Right renal cortex interstitium (tissue), 3 donors: ENCODE results near the gene DVL2. TPM values are rescaled to one million over a fixed set of nuclear protein-coding genes. Genes with fewer than 3 reads are reported as not detected.

ENCODE experiments used
- DNase-seq, 3 donors: peaks; one replicate each; pipeline ENCODE4 v3.0.0-alpha.2; 2013; ENCODE audit warnings: low read depth in 3 of 3, low spot score in 2 of 3
- polyA plus RNA-seq, 3 donors: library from polyadenylated mRNA; unstranded; fragments of 120-200 nt; gene quantifications; one replicate each; pipeline ENCODE4 v1.2.1, GENCODE V29; 2013; ENCODE audit not compliant: insufficient read length in 3 of 3

The DVL2 gene
- 10 to 100 TPM; 44.4 to 52.4 (median 44.8) TPM for polyA plus RNA-seq

DNA sequence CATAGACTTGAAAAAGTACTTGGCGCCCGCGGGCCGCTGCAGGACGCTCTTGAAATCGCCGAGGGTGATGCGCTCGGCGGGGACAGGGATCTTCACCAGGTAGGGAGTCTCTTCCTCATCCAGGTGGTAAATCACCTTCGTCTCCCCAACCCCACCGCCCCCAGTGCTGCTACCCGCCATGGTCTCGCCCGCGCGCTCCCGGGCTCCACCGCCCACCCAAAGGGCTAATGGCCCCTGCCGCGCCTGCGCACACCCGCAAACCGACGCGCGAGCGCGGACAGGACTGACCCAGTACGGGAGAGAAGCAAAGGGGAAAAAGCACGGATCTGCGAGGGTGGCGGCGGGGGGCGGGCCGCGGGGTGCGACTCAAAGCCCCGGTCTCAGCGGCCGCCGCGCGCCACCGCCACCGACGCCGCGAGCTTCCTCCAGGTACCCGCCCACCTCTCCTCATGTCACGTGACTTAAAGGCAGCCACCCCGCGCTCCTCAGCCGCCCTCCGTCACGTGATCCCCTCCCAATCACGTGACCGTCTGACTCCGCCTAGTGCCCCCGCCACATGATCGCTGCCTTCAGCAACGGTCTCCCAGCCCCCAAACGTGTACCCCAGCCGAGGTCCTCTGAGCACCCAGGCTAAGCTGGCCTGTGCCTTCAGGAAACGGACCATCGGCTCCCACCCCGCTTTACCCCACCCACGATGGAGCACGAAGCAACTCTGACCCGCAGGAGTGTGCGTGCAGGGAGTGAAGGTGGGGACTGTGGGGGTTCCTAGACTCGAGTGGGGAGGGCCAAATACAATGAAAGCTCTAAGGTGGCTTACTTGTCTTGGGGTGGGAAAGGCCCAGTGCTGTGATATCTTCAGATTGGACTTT is at the start of gene DVL2:
DVL2 (minus strand) TSS at position 435 of the 869 bp plus-strand sequence; CDS start at position 180, 255 bp downstream.
- DNase-seq, result peak in 2 of 3 donors; percentile 89 to 91

DNA sequence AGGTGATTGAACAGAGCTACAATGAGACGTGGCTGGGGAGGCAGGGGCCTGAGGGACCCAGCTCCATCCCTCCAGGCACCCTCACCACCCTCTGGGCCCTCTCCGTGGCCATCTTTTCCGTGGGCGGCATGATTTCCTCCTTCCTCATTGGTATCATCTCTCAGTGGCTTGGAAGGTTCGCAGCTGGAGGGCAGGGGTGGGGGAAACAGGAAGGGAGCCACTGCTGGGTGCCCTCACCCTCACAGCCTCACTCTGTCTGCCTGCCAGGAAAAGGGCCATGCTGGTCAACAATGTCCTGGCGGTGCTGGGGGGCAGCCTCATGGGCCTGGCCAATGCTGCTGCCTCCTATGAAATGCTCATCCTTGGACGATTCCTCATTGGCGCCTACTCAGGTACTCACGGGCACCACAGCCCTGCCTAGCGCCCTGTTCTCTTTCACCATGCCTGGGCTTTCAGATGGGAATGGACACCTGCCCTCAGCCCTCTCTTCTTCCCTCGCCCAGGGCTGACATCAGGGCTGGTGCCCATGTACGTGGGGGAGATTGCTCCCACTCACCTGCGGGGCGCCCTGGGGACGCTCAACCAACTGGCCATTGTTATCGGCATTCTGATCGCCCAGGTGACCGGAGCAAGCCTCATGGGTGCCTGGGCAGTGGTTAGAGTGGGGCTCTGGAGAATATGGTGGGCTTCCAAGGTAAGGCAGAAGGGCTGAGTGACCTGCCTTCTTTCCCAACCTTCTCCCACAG is 49.3 kb upstream of the DVL2 start:
- DNase-seq, result no peak

DNA sequence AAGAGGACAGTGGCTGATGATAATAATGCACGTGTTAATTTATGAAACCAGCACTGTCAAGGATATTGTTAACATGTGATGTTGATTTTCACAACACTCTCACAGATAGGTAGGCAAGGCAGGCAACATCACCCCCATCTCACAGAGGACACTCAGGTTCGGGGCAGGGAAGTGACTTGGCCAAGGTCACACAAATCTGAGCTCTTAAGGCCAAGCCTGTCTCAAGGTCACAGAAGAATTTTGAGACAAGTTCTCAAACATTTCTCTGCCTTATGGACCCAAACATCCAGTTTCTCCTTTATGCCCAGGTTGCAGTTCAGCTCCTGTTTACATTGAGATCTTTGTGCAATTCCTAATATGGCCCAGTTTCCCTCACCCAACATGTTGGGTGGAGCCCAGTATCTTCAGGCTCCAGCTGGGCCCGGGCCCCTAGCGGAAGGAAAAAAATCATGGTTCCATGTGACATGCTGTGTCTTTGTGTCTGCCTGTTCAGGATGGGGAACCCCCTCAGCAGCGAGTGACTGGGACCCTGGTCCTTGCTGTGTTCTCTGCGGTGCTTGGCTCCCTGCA is 48.5 kb upstream of the DVL2 start:
- no peak for DNase-seq

DNA sequence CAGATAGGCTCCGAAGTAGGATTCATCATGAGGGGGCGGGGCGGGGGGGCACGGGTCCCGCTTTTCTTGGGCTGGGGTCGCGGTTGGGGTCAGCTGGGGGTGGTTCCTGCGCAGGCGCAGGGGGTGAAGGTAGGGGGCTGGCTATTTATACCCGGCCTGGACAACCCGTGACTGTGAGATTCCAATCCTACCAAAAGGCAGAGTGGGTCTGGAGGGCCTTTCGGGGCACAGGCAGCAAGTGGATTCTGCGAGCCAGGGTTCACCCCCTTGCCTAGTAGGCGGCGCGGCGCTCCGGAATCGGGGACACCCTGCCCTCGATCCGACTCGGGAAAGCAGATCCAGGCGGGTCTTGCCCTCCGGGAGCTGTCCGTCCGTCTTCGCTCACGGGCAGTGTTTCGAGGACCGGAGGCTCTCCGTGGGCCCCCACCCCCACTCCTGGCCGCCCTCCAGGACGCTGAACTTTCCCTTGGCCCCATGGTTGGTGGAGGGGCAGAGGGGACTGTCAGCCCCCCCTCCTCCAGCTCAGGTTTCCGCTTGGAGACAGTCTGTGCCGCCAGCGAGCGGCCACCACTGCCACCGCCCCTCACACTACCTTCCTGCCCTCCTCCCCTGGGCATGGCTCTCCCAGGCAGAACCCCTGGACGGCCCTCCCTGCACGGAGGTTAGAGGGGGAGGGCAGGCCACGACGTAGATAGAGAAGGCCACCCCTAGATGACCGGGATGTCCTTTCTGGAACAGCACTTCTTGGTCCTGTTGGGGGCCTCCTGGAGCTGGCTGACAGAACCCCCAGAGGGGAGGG is 47.8 kb upstream of the DVL2 start:
- no peak for DNase-seq

DNA sequence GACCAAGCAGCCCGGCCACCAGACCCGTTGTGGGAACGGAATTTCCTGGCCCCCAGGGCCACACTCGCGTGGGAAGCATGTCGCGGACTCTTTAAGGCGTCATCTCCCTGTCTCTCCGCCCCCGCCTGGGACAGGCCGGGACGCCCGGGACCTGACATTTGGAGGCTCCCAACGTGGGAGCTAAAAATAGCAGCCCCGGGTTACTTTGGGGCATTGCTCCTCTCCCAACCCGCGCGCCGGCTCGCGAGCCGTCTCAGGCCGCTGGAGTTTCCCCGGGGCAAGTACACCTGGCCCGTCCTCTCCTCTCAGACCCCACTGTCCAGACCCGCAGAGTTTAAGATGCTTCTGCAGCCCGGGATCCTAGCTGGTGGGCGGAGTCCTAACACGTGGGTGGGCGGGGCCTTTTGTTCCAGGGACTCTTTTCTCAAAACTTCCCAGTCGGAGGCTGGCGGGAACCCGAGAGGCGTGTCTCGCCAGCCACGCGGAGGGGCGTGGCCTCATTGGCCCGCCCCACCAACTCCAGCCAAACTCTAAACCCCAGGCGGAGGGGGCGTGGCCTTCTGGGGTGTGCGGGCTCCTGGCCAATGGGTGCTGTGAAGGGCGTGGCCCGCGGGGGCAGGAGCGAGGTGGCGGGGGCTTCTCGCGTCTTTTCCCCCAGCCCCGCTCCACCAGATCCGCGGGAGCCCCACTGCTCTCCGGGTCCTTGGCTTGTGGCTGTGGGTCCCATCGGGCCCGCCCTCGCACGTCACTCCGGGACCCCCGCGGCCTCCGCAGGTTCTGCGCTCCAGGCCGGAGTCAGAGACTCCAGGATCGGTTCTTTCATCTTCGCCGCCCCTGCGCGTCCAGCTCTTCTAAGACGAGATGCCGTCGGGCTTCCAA is 47.0 kb upstream of the DVL2 start, which contains the start of gene SLC2A4:
SLC2A4 (plus strand) TSS at position 645 of the 879 bp plus-strand sequence; CDS start at position 862, 217 bp downstream.
- DNase-seq, result peak in 2 of 3 donors; percentile 89 to 94

DNA sequence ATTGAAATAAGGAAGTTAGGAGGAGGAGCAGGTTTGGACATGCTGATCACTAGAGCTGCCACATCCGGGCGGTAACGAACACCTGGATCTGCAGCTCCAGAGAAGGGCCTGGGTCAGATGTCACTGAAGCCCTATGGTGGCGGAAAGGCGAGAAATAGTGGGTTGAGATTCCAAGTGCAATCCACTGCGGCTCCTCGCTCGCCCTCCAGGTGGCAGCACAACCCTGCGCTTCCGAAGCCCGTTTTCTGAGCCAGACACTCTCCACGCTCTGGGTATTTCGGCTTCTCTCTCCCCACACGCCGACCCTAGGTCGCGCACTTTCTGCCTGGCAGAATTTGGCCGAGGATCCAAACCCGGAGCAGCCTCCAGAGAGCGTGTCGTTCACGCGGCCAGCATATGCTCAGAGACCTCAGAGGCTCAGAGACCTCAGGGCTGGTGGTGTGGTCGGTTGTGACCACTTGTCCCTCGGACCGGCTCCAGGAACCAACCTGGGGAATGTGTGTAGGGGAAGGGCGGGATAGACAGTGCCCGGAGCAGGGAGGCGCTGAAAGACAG is 46.3 kb upstream of the DVL2 start:
- DNase-seq, result no peak

DNA sequence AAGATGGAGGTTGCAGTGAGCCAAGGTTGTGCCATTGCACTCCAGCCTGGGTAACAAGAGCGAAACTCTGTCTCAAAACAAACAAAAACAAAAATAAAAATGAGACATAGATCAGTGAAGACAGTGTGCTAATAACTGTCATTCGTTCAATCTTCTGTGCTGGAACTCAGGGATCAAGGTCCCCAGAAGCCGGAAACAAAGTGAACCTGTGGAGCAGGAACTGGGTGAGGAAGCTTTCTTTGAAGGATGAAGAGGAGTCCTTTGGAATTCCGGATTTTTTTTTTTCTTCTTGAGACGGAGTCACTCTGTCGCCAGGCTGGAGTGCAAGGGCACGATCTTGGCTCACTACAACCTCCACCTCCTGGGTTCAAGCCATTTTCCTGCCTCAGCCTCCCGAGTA is 45.1 kb upstream of the DVL2 start:
- DNase-seq, result no peak

DNA sequence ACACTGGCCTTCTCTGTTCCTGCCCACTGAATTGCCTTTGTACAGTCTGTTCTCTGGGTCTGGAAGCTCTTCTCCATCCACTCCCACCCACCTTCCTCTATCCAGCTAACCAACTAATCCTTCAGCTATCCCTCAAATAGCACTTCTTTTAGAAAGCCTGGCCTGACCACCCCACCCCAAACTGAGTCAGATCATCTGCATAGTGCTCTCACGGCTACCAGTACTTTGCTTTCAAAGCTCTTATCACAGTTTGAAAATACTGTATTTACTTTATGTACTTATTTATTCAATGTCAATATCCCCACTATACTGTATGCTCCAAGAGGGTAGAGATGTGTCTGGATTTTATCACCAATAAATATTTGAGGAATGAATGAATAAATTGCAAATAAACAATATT is 32.5 kb upstream of the DVL2 start:
- no peak for DNase-seq

DNA sequence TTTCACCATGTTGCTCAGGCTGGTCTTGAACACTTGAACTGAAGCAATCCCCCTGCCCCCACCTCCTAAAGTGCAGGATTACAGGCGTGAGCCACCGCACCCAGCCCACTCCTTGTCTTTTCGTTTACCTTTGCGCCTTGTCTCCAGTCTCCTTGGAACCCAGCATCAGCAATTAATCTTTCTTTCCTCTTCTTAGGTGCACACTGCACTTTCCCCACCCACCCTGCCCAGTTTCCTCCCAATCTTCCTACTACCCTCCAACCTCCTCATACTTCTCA is 29.4 kb upstream of the DVL2 start:
- no peak for DNase-seq

DNA sequence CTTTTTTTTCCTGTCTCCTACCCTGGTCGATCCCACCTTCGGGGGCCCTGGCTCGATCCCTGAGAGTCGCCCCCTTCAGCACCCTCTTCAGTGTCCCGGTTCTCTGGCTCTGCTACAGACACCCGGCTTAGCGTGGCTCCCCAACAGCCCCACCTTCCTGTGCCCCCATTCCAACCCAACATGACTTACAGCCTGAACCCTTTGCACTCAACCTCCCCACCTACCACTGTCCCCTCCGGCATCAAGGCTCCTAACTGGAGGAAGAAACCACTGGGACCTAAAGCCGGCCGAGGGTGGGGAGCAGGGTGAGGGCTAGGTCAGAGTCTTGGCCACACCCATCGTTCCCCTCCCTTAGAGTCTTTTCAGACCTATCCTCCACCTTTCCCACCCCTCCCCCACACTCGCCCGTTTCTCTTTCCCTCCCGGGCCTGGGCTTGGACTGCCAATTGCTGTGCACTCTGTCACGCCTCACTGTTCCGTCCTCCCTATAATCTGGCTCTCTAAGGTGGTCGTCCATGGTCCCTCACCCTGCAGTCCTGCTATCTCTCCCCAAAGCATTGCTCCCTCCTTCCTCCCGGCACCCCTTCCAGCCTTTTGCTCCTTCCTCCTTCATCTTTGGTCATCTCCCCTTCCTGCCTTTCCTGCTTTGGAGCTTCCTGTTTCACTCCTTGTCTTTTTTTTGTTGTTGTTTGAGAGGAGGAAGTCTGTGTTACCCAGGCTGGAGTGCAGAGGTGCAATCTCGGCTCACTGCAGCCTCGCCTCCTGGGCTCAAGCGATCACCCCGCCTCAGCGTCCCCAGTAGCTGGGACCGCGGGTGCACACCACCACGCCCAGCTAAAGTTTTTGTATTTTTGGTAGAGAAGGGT is 28.9 kb upstream of the DVL2 start:
- no peak for DNase-seq

DNA sequence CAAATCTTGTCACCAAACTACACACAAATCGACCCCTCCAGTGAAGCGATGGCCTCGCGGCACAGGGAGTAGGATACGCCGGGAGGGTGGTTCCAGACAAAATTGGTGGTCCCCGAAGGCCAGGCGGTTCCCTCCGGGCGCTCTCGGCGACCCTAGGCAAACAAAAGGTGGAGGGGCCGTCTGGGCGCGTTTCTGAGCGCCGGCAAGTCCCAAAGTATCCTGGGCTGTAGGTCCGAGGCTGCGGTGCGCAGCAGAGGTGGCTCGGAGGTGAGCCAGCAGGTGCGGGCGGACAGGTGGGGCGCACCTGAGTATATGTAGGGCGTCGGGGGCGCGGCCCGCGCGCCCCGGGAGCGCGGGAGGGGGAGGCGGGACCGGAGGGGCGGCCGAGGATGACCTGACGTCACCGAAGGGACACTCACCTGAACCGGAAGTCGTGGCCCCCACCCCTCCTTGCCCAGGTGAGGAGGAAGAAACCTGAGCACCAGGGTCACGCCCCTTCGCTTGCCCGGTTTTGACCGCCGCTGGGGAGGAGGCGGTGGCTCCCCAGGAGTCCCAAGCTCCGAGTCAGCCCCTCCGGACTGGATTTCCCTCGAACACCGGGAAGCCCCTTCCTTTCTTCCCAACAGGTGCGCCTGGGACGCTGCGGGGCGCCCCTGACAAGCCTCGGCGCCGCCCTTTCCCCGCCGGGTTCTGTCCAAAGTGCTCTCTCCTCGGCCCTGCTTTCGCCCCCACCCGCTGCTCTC is 28.0 kb upstream of the DVL2 start, which contains the start of gene CLDN7:
CLDN7 (minus strand) TSS at position 287 of the 743 bp plus-strand sequence. CDS start 435 bp downstream, outside the sequence.
- DNase-seq, result no peak

DNA sequence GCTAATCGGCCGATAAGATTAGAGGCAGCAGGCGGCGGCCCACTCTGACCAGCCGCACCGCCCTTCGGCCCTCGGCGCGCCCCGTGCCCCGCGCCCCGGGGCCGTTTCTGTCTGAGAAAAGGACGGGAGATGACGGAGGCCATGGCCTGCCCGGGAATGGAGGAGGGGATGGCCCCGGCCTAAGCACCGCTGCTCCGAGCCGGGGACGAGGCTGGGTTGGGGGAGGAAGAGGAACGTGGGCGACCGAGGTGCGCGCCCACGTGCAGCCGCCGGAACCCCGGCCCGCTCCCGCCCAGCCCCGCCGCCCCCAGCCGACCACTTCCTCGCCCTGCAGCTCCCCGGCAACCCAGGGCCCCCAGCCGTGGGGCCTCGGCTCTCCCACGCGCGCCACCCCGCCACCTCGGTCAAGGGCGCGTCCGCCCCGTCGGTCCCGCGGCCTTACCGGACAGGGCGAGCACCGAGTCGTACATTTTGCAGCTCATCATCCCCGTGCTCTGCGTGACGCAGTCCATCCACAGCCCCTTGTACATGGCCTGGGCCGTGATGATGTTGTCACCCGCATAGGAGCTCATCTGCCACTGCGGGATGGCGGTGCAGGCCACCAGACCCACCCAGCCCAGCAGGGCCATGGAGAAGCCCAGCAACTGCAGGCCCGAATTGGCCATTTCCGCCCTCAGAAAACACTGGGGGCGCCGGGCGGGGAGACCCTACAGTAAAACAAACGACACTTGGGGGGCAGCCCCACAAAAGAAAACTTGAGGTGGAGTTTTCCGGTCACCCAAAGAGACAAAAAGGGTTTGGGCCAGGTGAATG is 27.3 kb upstream of the DVL2 start:
- DNase-seq, result no peak

DNA sequence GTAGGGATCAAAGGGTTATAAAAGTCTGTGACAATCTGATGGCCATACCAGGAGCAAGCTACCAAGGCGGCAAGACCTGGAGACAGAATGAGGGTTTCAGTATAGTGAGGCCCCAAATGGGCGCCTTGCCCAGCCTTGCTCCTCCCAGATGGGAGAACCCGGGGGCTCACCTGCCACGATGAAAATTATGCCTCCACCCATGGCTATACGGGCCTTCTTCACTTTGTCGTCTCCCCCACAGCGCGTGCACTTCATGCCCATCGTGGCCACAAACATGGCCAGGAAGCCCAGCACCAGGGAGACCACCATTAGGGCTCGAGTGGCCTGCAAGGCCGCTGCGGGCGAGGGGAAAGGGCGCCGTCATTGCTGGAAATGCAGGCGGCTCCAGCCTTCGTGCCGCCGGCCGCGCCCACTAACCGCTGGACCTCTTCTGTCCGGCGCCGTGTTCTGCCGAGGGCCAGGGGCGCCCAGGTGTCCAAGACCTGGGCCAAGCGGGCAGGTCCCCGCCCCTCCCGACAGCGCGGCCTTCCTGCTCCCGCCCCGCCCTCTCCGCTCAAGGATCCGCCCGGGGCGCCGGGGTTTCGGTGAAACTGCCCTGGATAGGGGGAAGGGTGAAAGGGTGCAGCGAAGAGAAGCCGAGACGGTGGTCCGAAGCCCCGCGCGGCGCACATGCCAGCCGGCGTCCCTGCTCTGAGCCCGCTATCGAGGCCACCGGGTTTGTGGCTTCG is 26.5 kb upstream of the DVL2 start:
- no peak for DNase-seq

DNA sequence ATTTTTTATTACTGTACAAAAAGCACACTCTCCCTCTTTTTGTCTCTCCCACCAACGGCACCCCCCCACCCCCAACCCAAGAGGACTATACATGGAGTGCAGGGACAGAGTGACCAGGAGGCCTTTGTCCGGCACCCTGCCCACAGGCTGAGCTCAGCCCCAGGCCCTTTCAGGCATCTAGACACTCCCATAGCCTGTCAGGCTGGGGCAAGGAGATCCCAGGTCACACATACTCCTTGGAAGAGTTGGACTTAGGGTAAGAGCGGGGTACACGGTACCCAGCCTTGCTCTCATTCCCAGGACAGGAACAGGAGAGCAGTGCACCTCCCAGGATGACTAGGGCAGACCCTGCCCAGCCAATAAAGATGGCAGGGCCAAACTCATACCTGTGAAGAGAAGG is 25.8 kb upstream of the DVL2 start:
- no peak for DNase-seq

DNA sequence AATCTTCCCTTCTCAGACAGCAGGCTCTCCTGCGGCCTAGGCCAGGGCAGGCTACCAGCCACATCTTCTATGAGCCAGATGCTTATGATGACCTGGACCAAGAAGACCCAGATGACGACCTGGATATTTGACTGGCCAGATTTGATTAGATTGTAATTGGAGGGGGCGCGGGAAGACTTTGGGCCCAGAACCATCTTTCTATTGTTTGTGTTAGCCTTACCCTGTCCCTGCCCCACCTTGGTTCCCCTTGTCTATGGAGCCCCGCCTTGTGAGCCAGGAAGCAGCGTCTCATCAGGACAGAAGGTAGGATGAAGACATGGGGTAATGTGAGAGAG is 25.2 kb upstream of the DVL2 start:
- no peak for DNase-seq
